Breast epithelium (tissue), 3 donors: ENCODE measurements around the gene LRRC4B.

ENCODE experiments used
- CTCF ChIP-seq, 3 donors: fragments of 450-650 bp; IDR thresholded peaks; one replicate each; pipeline ENCODE4 v1.5.1; 2016 to 2017; ENCODE audit warnings: antibody characterized with exemption in 3 of 3, mild to moderate bottlenecking in 3 of 3, moderate library complexity in 3 of 3
- POLR2A ChIP-seq: fragments of 450-650 bp; IDR thresholded peaks from one replicate; pipeline ENCODE4 v1.6.1; 2016; ENCODE audit warnings: antibody characterized with exemption, mild to moderate bottlenecking, moderate library complexity

- no peak for TF ChIP-seq CTCF (IDR thresholded peaks at IDR 0.05)
- no peak for TF ChIP-seq POLR2A
Observed at GRCh38 chr19:50563597-50563996, 4.6 kb downstream of the LRRC4B start.
